NOMO-1 (cell line): Measurements from ENCODE around the gene PPIP5K2.
A peak's percentile ranks its signal among the peaks of the same experiment; 100 is the strongest.
"Not testable (repeated sequence)": the region's sequence is repeated elsewhere in the genome, so short reads cannot be mapped to it uniquely, and the experiment has no call there.

ENCODE experiments used
- DNase-seq, 2 experiments: peaks; one replicate each; lab custom pipeline; 2025; ENCODE audit not compliant: unreplicated experiment in 2 of 2; lab: John Stamatoyannopoulos, UW

PPIP5K2 gene

DNA sequence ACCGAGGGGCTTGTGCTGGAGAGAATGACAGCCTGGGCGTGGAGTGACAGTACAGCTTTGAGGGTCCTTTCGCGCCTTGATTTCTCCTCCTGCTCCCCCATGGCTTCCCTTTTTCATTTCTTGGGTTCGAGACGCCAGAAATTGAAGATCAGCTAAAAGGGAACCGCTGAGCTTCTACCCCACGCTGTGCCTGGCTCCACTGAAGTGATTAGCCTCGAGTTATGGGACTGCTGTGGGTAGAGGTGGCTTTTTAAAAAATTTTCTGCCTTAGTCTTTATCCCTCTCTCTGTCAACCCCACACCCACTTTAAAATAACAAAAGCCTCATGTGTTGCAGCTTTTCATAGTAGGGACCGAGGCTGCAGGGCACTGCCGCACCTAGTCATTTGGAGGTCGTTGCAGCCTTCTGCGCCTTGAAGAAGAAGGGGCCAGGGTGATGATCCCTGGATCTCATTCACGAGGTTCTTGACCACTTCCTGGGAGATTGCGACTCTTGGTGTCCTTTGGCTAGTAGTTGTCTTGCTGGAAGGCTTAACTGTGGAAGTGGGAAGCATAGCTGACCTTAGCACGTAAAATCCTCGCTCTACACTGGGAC lies 603 bp downstream of the PPIP5K2 start:
- DNase-seq: peak; percentile 37 to 40

DNA sequence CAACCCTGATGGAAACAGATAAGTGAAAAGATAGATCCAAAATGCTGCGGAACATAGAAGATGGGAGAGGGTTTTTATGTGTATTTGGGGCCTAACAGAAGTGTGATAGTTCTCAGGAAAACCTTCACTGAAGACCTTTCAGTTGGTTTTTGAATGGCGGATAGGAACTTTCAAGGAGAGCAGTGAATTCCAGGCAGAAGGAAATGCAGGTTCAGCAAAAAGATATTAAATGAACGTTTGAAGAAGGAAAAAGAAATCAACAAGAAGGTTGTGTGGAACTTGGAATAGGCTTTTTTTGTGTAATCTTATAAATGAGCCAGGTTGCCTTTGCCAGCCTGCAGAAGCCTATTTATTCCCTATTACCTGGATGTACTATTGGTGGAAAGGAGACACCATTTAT lies 2.1 kb downstream of the PPIP5K2 start:
- no peak for DNase-seq

DNA sequence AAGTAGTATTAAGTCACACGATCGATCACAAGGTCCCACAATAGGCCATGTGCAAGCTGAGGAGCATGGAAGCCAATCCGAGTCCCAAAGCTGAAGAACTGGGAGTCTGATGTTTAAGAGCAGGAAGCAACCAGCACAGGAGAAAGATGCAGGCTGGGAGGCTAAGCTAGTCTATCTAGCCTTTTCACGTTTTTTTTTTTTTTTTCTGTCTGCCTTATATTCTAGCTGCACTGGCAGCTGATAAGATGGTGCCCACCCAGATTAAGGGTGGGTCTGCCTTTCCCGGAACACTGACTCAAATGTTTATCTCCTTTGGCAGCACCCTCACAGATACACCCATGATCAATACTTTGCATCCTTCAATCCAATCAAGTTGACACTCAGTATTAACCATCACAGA lies 6.5 kb downstream of the PPIP5K2 start:
- no peak for DNase-seq

DNA sequence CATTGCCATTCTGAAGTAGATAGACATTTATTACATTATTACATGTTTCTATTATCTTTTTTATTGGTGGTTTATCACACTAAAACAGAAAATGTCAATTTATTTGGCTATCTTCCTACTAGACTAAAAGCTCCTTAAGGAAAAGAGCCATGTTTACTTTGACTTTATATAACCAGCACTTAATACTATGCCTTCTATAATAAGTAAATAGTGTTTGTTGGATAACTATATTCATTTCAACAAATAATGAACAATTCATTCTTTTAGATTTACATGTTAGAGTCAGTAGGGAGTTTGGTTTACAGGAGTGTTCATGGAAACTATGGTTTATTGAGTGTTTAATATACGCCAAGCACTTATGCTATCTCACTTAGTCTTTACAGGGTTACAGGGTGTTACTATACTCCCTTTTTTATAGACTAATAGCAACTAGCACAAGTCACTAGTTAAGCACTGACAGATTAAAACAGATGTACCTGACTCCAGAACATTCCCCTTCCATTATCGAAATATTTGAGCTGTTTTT lies 7.3 kb downstream of the PPIP5K2 start:
- no peak for DNase-seq

DNA sequence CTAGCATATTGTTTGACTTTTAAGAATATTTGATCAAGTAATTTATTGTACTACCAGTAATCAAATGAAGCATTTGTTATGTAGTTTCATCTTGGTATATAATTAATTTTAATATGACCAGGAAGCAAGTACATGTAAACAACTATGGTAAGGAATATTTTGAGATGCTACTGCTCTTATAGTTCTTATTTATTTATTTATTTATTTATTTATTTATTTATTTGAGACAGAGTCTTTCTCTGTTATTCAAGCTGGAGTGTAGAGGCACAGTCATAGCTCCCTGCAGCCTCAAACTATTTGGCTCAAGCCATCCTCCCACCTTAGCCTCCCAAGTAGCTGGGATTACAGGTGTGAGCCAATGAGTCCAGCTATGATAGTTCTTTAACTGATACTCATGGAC lies 8.1 kb downstream of the PPIP5K2 start:
- DNase-seq: no peak

DNA sequence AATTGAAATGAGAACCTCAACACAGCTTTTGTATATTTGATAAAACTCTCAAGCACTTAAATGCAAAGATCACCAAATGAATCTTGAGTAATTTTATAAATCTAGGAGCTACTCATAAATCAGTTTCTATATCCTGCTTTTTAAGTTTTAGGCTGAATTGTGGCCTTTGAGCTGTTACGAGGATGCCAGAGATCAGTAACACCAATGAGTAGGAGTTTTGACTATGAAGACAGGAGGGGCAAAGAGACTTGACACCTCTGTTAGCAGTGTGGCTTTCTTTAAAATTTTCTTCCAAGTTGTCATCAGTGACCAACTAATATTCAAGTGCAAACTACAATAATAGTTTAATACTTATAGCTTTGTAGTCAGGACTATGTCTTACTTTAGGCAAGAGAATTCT lies 12.6 kb downstream of the PPIP5K2 start:
- no peak for DNase-seq

DNA sequence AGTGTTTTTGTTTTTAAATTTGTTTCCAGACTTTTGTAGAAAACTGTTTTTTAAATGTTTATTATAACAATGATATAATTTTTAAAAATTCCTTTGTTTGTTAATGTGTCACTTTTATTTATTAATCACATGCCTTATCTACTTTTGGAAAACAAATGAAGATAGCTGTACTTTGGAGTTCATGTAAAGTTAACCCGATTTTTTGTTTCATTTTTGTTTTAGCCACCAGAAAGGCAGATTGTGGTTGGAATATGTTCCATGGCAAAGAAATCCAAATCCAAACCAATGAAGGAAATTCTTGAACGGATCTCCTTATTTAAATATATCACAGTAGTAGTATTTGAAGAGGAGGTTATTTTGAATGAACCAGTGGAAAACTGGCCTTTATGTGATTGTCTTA lies 13.1 kb downstream of the PPIP5K2 start:
- DNase-seq: no peak

DNA sequence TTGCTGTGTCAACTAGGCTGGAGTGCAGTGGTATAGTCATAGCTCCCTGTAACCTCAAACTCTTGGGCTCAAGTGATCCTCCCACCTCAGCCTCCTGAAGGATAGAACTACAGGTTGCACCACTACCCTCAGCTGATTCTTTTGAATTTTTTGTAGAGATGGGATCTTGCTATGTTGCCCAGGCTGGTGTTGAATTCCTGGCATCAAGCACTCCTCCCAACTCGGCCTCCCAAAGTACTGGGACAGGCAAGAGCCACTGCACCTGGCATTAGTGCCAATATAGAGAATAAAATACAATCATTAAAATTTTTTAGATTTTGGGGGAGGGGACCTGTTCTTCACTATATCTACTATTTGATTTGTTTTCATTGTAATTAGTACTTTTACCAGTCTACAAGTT lies 15.4 kb downstream of the PPIP5K2 start:
- DNase-seq: no peak

DNA sequence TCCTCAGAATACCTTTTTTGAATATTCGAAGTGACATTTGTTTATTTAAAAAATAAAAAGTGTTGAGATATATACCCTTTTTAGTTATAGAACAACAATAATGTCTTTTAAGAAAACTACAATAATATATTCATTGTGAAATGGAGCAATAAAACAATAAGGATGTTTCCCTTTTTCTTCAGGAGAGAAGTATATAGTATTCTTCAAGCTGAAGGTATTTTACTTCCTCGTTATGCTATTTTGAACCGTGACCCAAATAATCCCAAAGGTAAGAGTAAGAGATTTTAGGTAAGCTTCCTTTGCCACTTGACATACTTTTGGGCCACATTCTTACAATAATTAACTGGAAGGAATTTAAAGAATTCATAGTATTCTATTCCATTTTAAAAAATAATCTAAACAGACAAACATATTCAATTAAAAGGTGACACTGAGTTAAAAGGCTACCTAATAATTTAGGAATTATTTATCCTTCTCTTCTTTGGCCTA lies 18.1 kb downstream of the PPIP5K2 start:
- no peak for DNase-seq

DNA sequence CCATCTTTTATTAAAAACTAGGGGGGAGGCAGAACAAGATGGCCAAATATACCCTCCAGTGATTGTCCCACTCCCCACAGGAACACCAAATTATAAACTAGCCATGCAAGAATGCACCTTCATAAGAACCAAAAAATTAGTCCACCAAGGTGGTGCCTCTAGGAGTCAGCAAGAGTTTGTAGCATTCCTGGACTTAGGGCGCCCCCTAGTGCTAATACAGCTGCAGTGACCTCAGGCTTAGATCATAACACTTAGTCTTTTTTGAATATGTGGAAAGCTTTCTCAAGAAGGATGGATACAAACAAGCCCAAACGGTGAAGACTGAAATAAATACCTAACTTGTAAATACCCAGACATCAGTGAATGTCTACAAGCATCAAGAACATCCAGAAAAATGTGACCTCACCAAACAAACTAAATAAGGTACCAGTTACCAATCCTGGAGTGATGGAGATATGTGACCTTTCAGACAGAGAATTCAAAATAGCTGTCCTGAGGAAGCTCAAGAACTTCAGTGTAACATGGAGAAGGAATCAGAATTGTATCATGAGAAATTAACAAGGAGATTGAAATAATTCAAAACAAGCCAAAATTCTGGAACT lies 19.3 kb downstream of the PPIP5K2 start:
- peak; percentile 45 to 71 for DNase-seq

DNA sequence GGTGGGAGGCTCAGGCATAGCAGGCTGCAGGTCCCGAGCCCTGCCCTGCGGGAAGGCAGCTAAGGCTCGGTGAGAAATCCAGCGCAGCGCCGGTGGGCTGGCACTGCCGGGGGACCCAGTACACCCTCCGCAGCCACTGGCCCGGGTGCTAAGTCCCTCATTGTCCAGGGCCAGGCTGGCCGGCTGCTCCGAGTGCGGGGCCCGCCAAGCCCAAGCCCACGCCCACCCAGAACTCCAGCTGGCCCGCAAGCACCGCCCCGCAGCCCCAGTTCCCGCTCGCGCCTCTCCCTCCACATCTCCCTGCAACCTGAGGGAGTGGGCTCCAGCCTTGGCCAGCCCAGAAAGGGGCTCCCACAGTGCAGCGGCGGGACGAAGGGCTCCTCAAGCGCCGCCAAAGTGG lies 22.0 kb downstream of the PPIP5K2 start:
- DNase-seq: not testable (repeated sequence)

DNA sequence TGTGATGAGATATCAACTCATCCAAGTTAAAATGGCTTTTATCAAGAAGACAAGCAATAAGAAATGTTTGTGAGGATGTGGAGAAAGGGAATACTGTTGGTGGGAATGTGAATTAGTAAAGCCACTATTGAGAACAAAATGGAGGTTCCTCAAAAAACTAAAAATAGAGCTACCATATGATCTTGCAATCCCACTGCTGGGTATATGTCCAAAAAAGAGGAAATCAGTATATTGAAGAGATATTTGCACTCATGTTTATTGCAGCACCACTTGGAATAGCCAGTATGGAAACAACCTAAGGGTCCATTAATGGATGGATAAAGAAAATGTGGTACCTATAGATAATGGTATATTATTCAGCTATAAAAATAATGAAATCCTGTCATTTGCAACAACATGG lies 25.1 kb downstream of the PPIP5K2 start:
- peak in 1 of 2 experiments; percentile 45 for DNase-seq

DNA sequence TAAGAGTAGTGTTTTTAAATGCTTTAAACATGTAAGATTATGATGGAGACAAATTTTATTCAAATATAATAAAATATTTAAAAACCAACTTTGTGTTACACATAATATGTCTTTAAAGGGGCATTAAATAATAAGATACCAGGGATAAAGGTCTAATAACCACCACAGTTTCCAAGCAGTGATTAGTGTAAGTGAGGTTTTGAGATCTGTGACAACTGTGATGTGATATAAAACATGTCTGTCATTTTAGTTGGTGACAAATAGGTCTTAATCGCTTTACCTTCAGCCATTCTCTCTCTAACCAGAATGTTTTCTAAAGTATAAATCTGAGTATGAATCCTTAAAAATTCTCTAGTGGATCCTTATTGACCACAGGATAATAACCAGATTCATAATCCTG lies 28.1 kb downstream of the PPIP5K2 start:
- no peak for DNase-seq

DNA sequence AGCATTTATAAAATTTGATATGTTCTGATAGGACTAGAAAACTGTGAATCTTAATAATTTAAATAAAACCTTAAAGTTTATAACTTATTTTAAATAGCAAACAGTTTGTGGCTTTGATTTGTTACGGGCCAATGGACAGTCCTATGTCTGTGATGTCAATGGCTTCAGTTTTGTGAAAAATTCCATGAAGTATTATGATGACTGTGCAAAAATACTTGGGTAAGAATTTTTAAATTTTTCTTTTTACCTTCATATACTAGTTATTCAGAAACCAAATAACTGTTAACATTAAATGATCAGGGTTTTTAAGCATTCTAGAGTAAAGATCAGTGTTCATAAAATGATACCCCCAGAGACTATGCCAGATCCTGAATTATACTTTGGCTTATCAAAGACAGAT lies 31.1 kb downstream of the PPIP5K2 start:
- DNase-seq: no peak

DNA sequence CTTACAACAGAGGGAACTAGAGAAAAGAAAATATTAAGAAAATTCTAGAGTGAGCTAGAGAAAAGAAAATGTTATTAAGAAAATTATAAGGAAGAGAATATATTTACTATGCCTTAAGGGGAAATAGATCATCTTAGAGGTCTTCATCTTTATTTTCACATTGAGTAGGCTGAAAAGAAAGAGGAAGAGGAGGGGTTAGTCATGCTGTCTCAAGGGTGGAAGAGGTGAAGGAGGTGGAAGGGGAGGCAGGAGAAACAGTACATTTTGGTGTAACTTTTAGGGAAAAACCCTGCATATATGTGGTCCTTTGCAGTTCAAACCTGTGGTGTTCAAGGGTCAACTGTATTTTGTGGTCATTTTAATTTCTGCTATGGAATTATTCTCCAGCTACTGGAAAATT lies 46.6 kb downstream of the PPIP5K2 start:
- peak in 1 of 2 experiments; percentile 41 for DNase-seq

DNA sequence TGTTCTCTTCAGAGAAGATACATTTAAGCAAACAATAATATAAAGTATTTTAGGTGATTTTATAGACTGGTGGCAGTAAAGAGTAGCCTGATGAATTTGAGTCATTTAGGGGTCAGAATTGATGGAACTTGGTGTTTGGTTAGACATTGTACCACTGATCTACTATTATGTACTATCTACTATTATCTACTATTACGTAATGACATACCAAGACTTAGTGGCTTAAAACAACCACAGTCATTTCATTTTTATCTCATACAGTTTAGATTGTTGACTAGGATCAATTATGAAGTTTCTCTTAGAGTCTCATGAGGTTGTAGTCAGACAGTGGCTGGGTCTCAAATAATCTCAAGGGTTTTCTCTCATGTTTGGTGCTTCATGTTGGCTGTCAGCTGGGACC lies 54.0 kb downstream of the PPIP5K2 start:
- no peak for DNase-seq

DNA sequence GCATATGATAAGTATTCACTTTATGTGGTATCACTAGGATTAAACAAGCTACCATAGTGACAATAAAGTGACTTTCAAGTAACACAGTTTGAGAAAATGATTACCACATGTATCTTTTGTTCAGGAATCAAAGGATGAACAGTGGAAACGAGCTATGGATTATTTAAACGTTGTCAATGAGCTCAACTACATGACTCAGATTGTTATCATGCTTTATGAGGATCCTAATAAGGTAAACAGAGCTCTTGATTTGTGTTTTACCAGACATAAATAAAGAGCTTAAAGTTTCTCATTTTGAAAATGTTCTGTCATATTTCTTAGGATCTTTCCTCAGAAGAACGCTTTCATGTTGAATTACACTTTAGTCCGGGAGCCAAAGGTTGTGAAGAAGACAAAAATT lies 57.4 kb downstream of the PPIP5K2 start:
- no peak for DNase-seq

DNA sequence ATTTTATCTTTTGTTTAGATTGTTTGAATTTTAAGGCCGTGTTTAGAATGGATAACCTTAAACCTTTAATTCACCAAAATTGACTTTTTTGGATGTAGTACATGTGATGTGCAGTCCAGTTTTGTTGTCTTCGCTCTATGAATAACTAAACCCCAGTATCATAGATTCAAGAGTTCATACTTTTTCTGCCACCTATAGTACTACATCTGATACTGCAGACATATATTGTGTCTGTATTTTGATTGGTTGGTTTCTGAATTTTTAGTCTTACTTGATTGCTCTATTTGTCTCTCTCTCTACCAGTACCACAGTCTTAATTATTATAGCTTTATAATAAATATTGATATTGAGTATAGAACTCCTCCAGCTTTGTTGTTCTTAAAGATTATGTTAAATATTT lies 58.1 kb downstream of the PPIP5K2 start:
- DNase-seq: no peak

DNA sequence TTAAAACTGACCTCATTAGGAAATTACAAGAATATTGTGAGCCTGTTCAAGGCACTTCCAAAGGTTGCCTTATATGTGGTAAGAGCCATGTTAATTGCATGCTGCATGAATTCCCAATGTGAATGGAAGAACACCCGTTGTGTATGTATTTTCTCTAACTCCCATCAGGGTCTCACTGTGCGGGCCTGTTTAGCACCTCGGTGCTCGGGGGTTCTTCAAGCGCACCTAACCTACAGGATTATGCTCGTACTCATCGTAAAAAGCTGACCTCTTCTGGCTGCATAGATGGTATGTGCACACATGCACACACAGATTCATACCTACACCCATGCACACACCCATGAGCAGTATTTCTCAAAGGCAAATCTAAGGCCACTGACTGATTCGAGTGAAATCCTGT lies 66.1 kb downstream of the PPIP5K2 start:
- DNase-seq: no peak

DNA sequence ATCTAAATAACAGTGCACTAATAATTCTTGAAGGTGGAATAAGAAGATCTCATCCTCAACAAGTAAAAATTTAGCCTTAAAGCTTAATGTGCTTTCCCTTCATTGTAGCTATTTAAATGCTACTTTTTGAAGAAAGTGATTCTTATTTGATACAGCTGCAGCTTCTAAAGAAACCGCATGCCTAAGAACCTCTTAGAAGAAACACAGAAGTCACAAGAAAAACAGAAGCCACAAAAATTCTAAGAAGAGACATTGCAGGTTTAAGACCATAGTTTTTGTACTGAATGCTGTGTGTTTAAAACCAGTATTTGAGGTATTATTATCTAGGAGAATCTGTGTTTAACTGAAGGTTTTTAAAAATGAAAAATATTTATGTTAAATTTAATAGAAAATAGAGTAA lies 68.3 kb downstream of the PPIP5K2 start:
- no peak for DNase-seq

DNA sequence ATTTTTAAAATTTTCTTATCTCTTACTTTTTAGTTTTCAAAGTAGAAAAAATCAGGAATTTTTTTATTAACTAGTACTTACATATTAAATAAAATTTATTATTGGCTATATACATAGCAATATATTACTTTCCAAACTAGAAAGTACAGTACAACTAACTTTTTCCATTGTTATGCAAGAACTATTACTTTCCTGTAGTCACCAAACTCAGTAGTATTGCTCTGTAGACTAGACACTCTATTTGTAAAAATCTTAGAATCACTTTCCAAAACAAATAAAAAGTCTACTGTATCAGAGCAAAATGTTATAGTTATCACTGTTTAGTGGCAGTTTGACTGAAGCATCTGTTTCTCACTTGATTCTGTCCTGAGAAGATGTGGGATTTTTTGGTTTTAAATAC lies 83.1 kb downstream of the PPIP5K2 start:
- no peak for DNase-seq

DNA sequence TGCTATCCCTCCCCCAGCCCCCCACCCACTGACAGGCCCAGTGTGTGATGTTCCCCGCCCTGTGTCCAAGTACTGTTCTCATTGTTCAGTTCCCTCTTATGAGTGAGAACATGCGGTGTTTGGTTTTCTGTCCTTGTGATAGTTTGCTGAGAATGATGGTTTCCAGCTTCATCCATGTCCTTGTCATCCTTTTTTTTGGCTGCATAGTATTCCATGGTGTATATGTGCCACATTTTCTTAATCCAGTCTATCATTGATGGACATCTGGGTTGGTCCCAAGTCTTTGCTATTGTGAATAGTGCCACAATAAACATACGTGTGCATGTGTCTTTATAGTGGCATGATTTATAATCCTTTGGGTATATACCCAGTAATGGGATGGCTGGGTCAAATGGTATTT lies 84.9 kb downstream of the PPIP5K2 start:
- not testable (repeated sequence) for DNase-seq
